Body of pancreas (tissue), 4 donors: ENCODE results near the gene KIF18A. TPM values are rescaled to one million over a fixed set of nuclear protein-coding genes. Genes with fewer than 3 reads are reported as not detected.

Experiments
- ATAC-seq: fragments of 150-250 bp; one replicate; pipeline ENCODE4 v1.9.1; 2016
- DNase-seq, 4 donors: peaks; one replicate each; pipeline ENCODE4 v3.0.0-alpha.2; 2019
- H3K27ac ChIP-seq, 4 donors: fragments of 200-600 bp; sonication (generic); 1 replicate in 3 of 4; 2 replicates in 1 of 4; pipeline versions ENCODE4 v1.5.1 to v1.6.1; 2016 to 2019; ENCODE audit warnings: mild to moderate bottlenecking in 1 of 4, mixed read lengths in 1 of 4, moderate library complexity in 1 of 4
- H3K27me3 ChIP-seq, 2 donors: fragments of 200-600 bp; sonication (generic); one replicate each; pipeline ENCODE4 v1.6.0; 2016; ENCODE audit warnings: mild to moderate bottlenecking in 1 of 2
- H3K36me3 ChIP-seq, 2 donors: fragments of 200-600 bp; sonication (generic); replicated peaks in 1 of 2; 2 replicates each; pipeline ENCODE4 v1.5.1; 2016; ENCODE audit warnings: low read depth in 2 of 2; ENCODE audit not compliant: insufficient read depth in 1 of 2
- H3K4me1 ChIP-seq: fragments of 200-600 bp; sonication (generic); one replicate; pipeline ENCODE4 v1.6.0; 2016
- H3K4me3 ChIP-seq, 2 donors: fragments of 200-600 bp; sonication (generic); 1 replicate in 1 of 2; 2 replicates in 1 of 2; pipeline ENCODE4 v1.5.1; 2016 to 2019
- H3K9me3 ChIP-seq, 3 donors: fragments of 200-600 bp; sonication (generic); 1 replicate in 2 of 3; 2 replicates in 1 of 3; pipeline ENCODE4 v1.5.1; 2016
- POLR2A ChIP-seq, 3 donors: fragments of 450-650 bp; IDR thresholded peaks; one replicate each; pipeline ENCODE4 v1.6.1; 2016; ENCODE audit warnings: antibody characterized with exemption in 3 of 3, mild to moderate bottlenecking in 2 of 3
- WGBS, 2 donors: methylation state at CpG; one replicate each; pipeline ENCODE4 v1.1.5; 2017; 5-methylcytosine and 5-hydroxymethylcytosine counted together
- intact Hi-C: fragments of 100-400 bp; cut with DNase I; formaldehyde crosslinking; loops from one replicate; pipeline ENCODE4 v1.15.1; 2023
- total RNA-seq, 2 donors: library from RNA; depleted of rRNA; stranded (reverse); fragments of >200 nt; gene quantifications; one replicate each; pipeline ENCODE4 v1.1.0, GENCODE V29; 2016
- TF ChIP-seq, protein P1 (sequence below), 7 experiments: fragments of 450-650 bp in 4 of 7; fragments of 200-600 bp in 3 of 7; sonication (generic) in 3 of 7; IDR thresholded peaks; one replicate each; pipeline ENCODE4 v1.5.1; 2016 to 2019; ENCODE audit warnings: antibody characterized with exemption in 7 of 7

The KIF18A gene
- total RNA-seq, 2 donors from 2014 or later: 0.52 TPM; not detected in 1

DNA sequence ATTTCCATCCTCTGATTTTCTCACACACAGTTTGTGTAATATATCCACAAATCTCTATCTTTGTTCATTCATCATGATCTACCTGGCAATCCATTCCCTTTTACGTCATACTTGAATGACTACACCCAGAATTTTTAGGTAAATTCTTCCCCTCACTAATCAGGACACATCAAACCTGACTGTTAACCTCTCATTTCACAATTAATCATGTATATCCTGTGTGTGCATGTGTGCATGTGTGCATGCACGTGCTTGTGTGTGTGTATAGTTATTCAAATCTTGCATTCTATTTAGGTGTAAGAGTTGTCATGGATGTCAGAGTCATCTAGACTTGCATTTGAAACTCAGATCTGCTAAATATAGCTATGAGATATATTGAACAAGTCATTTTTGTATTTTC, 130.4 kb downstream of the KIF18A start:
- WGBS, 2 donors: 54 to 76% methylated on average over 2 of the region's 2 CpGs
- intact Hi-C loops: no loop called here

DNA sequence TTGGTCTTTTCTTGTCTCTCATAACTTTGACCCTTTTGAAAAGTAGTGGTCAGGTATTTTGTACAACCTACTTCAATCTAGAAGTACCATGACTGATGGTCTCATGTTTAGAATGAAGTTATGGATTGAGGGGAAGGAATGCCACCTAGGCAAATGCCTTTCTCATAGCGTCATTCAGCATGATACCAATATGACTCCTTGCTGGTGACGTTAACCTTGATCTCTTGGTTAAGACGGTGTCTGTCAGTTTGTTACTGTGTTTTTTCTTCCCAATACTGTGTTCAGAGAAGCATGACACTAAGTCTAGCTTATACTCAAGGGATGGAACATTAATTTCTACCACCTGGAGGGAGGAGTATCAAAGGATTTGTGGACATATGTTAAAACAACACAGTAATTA, 130.9 kb downstream of the KIF18A start:
- Histone ChIP-seq H3K36me3 (no peaks in the 10 kb centered on the region), H3K27me3 (no peaks in the 10 kb centered on the region), H3K27ac (no peak overlapping the region), H3K4me3 (no peak overlapping the region), H3K4me1 (no peaks in the 10 kb centered on the region), H3K9me3 (no peaks in the 10 kb centered on the region)
- TF ChIP-seq, protein P1, sequence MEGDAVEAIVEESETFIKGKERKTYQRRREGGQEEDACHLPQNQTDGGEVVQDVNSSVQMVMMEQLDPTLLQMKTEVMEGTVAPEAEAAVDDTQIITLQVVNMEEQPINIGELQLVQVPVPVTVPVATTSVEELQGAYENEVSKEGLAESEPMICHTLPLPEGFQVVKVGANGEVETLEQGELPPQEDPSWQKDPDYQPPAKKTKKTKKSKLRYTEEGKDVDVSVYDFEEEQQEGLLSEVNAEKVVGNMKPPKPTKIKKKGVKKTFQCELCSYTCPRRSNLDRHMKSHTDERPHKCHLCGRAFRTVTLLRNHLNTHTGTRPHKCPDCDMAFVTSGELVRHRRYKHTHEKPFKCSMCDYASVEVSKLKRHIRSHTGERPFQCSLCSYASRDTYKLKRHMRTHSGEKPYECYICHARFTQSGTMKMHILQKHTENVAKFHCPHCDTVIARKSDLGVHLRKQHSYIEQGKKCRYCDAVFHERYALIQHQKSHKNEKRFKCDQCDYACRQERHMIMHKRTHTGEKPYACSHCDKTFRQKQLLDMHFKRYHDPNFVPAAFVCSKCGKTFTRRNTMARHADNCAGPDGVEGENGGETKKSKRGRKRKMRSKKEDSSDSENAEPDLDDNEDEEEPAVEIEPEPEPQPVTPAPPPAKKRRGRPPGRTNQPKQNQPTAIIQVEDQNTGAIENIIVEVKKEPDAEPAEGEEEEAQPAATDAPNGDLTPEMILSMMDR (IDR thresholded peaks at IDR 0.05): no peak
- TF ChIP-seq POLR2A (IDR thresholded peaks at IDR 0.05): no peak
- intact Hi-C loops: no loop called here
- ATAC-seq (no peak), DNase-seq (no peak)
- 69 to 83% methylated on average over 3 of the region's 3 CpGs for WGBS, 2 donors

More for the DNA sequence above, 130.4 kb downstream of the KIF18A start:
- Histone ChIP-seq H3K27me3 (no peaks in the 10 kb centered on the region), H3K4me1 (no peaks in the 10 kb centered on the region), H3K27ac (no peak overlapping the region), H3K4me3 (no peak overlapping the region), H3K9me3 (no peaks in the 10 kb centered on the region), H3K36me3 (no peaks in the 10 kb centered on the region)
- DNase-seq: no peak
- TF ChIP-seq POLR2A (IDR thresholded peaks at IDR 0.05): no peak
- TF ChIP-seq, protein P1 (IDR thresholded peaks at IDR 0.05): no peak
- no peak for ATAC-seq

DNA sequence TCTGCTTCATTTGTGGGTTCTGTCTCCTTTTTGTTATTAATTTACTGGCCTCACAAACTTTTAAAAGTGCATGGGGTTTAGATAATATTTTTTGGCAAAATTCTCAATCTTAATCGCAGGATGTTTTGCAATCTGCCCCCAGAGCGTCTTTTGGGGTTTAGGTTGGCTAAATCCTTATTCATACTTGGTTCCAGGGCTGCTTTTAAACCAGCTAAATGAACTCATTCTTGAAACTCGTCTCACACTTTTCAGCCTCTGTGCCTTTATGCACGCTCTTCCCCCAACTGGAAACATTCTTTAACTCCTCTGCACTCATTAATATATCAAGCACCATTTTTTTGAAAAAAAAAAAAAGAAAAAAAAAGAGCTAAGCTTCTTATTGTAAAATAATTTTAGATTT, 131.7 kb downstream of the KIF18A start:
- no peaks in the 10 kb centered on the region for H3K27me3 ChIP-seq
- no peaks in the 10 kb centered on the region for H3K9me3 ChIP-seq
- H3K4me3 ChIP-seq: no peak overlapping the region
- ATAC-seq (no peak), DNase-seq (no peak)
- TF ChIP-seq POLR2A (IDR thresholded peaks at IDR 0.05): no peak
- TF ChIP-seq, protein P1 (IDR thresholded peaks at IDR 0.05): no peak
- 54 to 55% methylated on average over 4 of the region's 4 CpGs for whole genome bisulfite sequencing, 2 donors
- intact Hi-C loops: no loop called here
- H3K36me3 ChIP-seq: no peaks in the 10 kb centered on the region
- H3K4me1 ChIP-seq: no peaks in the 10 kb centered on the region
- H3K27ac ChIP-seq: no peak overlapping the region

DNA sequence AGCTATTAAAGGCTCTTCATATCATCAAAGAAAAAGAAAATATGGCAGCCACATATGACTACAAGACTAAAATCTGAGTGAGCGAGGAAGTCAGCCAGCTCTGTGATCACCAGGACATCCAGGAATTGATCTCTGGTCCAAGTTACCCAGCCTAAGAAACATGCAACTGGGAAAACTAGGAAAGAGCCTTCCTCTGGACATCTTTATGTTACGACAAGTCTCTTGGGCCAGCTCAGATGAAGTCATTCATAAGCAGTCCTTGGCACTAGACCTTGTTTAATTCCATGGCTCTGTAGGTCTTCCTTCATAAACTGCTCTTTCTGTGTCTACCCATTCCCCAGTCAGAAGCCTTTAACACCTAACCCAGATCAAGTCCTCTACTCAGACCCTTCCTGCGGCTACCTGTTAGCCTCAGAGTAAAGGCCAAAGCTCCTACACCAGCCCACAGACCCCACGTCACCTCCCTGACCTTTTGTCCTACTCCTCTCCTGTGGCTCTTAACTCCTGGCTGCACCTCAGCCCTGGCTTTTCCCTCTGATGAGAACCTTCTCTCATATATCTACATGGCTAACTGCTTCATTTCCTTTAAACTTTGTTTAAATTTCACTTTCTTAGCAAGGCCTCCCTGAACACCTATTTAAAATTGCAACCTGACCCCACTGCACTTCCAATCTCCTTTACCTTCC, 134.0 kb downstream of the KIF18A start:
- ATAC-seq (no peak), DNase-seq (no peak)
- TF ChIP-seq, protein P1 (IDR thresholded peaks at IDR 0.05): no peak
- TF ChIP-seq POLR2A (IDR thresholded peaks at IDR 0.05): no peak
- Histone ChIP-seq H3K4me1 (no peaks in the 10 kb centered on the region), H3K27ac (no peak overlapping the region), H3K4me3 (no peak overlapping the region), H3K9me3 (no peaks in the 10 kb centered on the region), H3K27me3 (no peaks in the 10 kb centered on the region), H3K36me3 (no peaks in the 10 kb centered on the region)
- WGBS, 2 donors: 86 to 90% methylated on average over 4 of the region's 4 CpGs
- intact Hi-C loops: no loop called here
